Stimulated activated CD8-positive, alpha-beta memory T cell treated with anti-CD3 and anti-CD28 coated beads, Interleukin-12 subunit alpha, Interleukin-12 subunit beta, amount 100 ng/mL, for 24 hours (primary cell): Measurements from ENCODE around the gene ROGDI.

ENCODE experiments used
- DNase-seq: peaks from one replicate; pipeline ENCODE4 v3.0.0-alpha.2; 2020; ENCODE audit errors: extremely low read depth

ROGDI gene

DNA sequence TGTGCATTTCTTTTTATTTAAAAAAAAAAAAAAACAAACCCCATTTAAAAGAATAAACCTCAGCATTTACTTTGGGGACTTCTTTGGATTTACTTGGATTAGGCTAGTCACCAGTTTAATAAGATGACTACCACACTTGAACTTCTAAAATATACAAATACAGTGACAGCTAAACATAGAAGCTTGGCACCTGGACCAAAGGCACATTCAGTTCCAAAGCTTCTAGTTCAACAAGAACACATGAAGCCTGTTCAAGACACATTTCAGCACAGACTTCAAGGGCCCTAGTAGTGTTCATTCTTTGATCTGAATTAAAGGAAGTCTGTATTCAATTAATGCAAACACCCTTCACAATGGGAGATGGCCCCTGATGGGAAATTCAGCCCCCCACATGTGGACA is 11.6 kb upstream of the ROGDI start:
- DNase-seq, result no peak

DNA sequence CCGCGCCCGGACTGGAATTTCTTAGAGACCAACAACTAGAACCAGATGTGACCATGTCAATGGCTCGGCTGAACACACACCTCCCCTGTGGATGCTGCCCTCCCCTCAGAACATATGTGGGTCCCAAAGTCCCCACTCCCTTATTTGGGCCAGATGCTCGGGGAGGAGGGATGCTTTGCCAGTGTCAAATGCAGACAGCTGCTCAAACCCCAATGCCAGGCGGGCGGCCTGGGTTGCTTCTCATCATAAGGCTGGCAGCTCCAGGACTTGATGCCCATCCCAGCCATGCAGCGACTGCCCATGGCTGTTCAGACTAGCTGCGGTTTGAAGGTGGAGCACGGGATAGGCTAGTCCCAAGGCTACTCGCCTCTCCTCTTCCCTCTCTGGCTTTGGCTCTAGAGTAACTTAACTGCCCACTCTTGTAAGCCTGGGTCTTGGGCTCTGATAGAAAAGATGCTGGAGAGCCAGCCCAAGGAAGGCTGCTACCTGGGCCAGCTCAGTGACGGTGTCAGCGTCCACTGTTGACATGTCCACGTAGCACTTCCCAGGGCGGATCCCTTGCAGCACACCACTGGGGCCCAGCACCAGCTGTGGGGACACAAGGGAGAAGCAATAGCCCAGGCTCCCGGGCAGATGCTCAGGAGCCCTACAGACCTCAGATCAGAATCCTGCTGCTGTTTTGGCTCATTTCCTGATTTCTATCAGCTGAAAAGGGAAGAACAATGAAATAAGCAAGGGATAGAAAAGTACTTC is 11.0 kb upstream of the ROGDI start:
- no peak for DNase-seq

DNA sequence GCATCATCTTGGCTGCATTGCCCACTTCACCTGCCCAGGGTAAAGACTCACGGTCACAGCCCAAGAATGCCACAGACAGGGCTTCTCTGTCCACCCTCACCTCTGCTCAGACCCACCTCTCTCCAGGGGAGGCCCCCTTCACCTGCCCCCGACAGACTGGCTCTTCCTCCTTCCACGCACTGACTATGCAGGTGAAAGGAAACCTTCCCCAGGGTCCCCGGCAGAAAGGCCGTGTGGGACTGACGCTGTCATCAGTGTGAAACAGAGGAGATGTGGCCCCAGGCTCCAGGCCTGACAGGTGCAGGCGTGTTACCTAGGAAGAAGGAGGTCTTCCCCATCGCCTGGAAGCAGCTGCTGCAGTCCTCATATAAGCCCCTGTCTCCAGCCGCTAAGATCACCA is 9.3 kb upstream of the ROGDI start:
- no peak for DNase-seq

DNA sequence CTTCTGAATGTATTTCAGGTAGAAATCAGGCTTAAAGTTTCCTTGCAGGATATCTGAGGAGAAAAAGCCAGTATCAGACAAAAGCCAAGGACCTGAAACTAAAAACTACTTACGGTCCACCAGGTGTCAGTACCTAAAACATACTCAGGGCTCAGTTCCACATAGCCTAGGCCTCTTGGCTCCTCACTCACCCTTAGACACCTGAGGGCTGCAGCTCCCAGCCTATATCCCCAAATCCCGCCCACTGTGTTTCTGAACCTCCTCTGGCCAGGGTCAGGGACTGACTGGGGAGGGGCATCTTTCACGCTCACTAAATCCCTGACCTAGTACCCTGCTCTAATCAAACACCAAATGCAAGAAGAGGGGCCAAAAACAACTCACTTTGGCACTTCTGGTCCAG is 8.8 kb upstream of the ROGDI start:
- DNase-seq, result no peak

DNA sequence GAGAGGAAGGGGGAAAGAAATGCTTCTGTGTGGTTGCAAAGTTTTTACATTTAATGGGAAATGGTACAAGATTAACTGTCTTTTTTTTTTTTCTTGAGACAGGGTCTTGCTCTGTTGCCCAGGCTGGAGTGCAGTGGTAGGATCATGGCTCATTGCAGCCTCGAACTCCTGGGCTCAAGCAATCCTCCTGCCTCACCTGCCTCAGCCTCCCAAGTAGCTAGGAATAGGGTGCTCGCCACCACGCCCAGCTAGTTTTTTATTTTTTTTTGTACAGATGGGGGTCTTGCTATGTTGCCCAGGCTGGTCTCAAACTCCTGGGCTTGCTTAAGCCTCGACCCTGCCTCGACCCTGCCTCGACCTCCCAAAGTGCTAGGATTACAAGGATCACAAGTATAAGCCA is 3.8 kb upstream of the ROGDI start:
- no peak for DNase-seq

DNA sequence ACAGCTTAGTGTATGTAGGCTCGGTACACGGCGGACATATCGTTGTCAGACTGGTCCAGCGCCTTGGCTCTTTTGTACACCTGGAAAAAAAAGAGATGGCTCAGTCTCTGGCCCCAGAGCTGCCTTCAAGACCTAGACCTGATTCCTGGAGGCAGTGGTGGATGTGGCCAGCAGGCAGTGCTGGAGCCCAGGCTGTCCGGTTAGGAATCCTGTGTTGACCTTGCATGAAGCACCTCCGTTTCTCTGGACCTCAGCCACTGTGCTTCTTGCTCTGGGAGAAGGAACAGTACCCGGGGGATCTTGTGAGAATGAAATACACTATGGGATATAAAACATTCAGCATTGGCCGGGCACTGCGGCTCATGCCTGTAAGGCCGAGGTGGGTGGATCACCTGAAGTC is 2.8 kb upstream of the ROGDI start:
- DNase-seq, result no peak

DNA sequence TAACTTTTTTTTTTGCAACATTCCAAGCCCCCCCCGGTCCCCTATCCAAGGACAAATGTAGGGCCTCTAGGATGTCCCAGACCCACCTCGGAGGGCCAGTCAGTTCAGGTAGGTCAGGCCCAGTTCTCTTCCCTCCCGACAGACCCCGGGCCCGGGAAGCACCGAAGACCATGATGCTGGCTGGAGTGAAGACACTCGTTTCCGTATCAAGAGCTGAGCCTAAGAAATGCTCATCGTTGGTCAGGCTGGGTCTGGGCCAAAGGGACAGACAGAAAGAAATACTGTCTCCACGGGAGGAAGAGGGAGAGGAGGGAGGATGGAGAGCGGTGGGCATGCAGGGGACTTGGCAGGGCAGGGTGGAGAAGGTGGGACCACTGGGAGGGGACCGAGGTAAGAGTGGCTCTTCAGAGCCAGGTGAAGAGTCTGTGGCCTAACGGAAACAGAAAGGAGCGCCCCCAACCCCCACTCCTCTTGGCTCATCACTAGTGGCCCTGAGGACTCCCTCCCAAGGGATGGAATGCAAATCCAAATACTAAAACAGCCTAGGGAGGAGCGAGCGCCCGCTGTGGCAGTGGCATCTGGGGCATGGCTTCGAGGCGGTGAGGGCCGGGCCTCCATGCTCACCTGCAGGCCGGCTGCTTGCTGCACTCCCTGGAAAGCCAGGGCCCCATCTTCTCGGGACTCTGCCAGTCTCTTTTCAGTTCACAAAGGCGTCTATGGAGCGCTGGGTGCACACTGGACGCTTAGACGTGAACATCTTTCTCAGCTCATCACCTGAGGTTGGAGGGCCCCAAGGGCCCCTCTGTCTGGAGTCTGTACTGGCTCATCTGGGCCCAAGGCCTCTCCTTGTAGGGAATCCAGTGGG is 1.7 kb upstream of the ROGDI start:
- no peak for DNase-seq

DNA sequence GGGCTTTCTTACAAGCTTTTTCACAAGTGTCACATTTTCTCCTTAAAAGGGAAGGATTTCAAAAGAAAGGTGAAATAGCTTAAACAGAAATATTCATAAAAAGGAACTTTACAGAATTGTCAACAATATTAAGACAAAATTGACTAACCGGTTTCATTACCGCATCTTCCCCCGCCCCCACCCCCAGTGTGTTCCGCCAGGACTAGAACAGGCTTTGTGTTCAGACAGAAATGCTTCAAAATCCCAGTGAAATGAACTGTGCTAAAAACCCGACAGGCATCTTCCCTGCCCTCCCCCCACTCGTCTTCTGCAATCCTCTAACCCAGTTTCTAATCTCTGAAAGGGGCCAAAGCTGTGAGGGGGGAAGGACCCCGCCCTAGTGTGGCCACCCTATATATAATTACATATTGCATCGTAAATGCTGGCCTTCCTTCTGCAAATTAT is 990 bp upstream of the ROGDI start:
- no peak for DNase-seq

DNA sequence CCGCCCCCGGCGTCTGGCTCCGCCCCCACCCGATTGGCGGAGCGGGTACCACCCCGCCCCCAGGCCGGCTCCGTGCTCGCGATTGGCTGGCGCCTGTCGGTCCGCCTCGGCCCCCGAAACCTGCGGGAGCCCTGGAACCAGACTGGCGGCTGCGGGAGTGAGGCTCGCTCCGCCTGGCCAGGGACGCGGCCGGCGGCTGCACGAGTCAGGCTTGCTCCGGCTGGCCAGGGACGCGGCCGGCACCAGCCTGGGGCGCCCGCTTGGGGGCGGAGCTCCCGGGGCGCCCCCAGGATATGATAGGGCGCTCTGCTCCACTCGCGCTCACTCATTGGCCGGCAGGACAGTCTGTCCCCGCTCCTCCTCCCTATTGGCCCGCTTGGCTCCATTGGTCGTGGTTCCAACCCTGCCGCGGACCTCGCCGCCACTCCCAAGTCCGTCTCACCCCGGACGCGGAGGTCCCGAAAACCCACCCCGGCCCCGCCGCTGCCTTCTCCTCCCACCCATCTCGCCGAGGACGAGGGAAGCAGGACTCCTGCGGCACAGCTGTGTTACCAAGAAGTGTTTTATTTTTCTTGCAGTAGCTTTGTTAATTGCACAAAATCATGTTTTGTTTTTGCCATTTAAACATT is 340 bp upstream of the ROGDI start:
- peak; percentile 79 for DNase-seq

DNA sequence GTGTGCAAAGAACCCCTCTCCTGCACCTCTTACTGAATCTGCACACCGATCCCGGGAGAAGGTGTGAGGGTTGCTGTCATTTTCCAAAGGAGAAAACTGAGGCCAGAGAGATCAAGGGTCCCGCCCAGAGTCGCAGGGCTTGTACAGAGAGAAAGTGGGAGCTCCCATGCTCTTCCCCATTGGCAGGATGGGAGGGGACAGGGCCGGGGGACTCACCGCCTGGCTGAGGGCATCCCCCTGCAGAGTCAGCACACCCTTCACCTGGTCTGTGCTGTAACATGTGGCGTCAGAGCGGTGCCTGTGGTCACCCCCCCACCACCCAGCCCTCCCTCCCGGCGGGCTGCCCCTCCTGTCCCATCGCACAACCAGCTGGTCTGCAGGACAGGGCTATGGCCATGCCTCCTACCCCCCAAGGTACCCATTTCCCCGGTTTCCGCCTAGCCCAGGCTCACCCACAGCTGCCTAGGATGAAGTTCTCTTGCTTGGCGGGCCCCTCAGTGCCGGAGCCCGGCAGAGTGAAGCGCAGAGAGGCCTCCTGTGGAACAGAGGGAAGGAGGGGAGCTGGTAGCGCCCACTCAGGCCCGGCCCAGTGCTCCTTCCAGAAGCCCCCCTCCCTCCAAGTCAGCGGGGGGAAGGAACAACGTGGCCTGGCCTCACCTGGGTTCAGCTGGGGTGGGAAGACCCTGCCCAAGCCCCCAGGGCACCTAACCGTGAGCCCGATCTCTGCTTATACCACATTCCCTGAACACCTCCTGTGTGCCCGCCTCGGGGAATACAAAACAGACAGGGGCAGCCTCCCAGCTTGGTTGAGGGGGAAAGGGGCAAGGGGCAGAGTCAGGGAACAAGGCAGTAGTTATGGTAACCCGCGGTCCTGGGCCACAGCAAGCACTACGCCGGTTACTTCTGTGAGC is 1.1 kb downstream of the ROGDI start:
- no peak for DNase-seq

DNA sequence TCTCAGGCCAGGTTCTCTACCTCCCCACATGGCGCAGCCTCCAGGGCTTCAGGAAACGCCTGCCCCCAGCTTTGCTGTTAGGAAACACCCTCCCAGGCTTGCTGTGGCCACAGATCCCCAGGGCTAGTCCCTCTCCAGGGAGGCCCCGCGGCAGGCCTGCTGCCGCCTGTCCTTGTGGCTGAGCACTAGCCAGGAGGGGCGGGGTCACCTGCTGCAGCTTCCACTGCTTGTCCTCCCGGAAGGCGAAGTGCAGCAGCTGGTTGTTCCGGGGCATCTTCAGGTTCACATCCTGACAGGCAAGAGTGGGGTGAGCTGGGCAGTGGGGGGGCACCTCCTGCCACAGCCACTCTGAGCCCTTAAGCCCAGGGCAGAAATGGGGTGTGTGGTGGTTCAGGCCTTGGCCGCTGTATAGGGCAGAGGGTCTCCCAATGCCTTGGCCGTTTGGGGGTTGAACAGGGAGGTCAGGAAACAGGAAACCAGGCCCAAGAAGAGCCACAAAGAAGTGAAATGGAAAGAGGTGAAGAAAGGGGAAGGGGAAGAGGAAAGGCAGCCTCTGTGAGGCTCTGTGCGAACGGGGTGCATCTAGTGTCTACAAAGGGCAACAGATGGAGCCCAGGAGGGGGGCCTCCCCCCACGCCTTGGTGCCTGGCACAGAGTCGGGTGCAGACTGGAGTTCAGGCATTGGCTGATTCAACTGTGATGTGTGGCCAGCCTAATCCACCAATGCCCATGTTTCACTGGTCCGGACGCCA is 2.0 kb downstream of the ROGDI start:
- no peak for DNase-seq

DNA sequence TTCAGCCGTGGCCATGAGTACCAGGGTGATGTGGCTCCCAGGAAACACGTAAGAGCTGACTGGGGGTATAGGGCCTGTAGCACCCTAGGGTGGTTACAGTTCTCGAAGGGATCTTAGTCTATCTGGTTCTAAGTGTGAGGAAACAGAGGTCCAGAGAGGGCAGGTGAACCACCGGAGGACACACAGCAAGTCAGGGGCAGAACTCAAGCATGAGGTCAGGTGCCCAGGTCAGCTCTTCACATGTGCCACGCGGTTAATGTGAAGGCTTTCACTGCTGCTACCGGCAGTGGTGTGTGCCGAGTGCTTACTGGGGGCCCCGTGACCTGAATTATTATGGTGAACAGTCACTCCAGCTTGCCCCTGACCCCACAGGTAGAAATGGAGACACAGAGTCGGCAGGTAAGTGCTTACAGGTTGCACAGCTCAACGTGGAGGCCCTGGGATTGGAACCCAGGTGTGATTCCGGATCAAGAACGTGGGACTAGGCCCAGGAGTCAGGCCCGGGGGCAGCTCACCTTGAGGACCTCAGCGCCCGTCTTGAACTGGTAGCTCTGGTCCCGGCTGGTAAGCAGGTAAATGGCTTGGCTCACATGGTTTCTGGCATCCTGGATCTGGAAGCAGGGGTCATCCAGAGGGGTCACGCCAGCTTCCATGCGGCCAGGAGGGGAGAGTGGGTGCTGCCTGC is 3.1 kb downstream of the ROGDI start:
- DNase-seq, result no peak

DNA sequence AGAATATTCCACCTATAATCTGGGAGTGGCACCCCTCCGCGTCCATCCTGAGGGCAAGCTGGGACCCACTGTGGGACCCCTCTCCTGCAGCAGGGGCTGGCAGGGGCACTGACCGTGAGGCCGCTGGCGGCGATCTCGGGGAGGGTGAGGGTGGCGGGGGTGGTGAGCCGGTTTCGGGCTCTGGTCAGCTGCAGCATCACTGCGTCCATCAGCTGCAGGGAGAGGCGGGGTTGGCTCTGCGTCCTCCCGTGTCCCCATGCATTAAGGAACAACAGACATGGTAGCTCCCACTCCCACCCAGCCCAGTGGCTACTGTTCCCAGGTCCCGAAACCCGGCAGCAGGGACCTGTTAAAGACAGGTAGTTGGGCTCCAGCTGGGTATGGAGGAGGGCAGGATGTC is 4.0 kb downstream of the ROGDI start:
- DNase-seq, result no peak

DNA sequence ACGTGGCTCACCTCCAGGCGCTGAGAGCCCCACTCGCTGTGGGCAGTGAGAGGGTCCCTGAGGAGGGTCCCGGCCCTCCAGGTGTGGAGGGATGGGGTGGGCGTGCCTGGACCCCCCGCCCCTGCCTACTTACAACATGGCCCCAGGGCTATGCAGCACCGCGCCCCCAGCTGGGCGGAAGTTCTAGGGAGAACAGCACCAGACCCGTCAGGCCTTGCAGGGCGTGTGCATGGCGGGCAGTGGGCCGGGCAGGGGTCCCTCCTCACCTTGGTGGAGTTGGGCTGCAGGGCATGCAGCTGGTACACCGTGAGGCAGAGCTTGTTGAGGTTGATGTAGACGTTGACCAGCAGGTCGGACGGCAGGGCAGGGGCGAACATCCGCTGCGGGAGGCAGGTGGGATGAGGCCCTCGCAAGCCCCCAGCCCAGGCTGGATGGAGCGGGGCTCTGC is 4.6 kb downstream of the ROGDI start:
- DNase-seq, result no peak

DNA sequence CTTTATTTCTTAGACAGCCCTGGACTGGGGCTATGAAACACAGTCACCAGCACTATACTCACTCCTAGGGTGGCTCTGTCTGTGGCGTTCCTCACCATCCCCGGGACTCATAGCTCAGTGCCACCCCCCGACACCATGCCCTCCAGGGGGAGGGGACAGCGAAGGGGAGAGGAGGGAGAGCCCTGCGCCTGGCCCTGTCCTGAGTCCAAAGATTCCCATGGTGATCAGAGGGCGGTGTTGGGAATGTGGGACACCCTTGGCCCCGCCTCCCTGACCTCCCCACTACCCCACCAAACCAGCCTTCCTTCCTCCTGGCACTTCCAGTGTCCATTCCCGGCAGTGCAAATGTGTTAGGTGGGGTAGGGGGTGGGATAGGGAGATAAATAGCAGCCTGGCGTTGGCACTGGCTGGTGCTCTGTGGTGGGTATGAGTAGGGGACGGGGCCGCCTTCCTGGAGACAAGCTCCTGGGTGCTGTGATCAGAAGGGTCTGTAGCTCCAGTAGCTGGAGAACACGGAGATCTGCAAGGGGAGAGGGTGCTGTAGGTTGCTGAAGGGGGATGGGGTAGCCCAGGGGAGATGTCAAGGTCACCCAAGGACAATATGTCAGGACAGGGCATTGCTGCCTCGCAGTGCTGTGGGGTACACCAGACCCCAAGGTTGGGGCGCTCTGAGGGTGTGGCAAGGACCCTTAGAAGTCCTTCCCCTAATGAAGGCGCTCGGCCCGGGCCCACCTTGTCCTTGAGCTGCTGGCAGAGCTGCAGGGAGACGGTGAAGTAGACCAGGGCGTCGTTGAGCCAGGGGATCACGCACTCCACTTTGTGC is 5.2 kb downstream of the ROGDI start:
- DNase-seq, result no peak

DNA sequence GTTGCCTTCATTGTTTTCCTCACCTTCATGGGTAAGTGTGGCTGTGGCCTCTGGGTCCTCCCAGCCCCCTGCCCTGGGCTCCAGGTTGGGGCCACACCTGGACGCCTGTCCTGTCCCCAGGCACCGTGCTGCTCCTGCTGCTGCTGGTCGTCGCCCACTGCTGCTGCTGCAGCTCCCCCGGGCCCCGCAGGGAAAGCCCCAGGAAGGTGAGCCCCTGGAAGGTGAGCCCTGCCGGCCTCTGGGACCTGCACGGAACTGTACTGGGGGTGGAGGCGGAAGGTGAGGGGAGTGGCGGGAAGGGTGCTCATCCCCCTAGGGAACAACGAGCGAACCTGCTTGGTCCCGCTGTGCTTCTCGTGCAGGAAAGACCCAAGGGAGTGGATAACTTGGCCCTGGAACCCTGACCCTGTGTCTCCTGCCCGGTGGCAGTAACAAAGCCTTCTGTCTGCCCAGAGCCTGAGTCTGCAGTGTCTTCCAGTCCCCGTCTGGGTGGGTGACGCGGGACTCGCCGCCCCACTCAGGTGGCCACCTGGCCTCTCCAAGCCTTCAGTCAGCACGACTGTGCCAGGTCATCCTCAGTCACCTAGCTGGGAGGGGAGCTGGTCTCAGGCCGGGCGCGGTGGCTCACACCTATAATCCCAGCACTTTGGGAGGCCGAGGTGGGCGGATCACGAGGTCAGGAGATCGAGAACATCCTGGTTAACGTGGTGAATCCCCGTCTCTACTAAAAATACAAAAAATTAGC is 6.4 kb downstream of the ROGDI start:
- no peak for DNase-seq

DNA sequence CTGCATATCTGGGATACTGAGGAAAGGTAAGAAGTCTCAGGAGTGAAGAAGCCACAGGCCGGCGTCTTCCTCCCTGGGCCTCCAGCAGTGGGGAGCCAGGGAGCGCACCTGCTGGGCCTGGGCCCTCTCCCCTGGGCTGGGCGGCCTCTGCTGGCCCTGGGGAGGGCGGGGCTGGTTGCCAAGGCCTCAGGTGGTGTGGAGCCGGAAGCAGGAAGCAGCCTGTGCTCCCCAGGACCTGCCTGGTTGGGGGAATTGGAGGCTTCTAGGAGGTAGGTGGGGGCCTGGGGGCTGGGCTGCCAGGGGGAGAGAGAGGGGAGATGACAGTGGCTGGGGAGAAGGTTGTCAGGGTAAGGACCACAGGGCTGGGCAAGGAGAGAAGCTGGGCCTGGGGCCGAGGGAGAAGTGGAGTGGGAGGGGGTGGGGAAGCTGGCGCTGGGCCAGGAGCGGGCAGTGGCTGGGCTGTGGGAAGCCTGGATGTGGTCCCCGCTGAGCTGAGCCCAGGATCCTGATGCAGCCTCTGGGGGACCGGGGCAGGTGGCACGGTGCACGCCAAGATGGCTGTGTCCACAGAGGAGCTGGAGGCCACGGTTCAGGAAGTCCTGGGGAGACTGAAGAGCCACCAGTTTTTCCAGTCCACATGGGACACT is 7.1 kb downstream of the ROGDI start, which contains the start of gene SMIM22:
Gene SMIM22 (plus strand): TSS at position 189 of the 647 bp plus-strand sequence. CDS start 366 bp downstream, at position 555.
- DNase-seq, result no peak

DNA sequence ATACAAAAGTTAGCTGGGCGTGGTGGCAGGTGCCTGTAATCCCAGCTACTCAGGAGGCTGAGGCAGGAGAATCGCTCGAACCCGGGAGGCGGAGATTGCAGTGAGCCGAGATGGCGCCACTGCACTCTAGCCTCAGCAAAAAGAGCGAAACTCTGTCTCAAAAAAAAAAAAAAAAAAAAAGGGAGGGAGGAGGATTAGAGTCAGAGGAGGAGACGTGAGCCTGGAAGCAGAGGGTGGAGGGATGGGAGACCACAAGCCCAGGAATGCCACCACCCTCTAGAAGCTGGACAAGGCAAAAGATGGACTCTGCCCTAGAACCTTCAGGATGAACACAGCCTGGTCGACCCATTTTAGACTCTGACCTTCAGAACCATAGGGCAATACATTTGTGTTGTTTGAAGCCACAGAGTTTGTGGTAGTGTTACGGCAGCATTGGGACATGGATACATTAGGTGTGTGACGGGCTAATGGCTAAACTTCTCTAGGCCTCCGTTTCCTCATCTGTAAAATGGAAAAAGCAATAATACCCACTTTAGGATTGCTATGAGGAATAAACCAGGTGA is 9.4 kb downstream of the ROGDI start:
- no peak for DNase-seq
